ENCODE results near the gene UBE4B.

The UBE4B gene

GRCh38 chr1:10189659-10190058, 156.9 kb downstream of the UBE4B start:
- DNase-seq (no peak), ATAC-seq (ENCODE audit: insufficient read depth, low read depth) (peak; percentile 56; the same call in 2 of the 3 replicates)
- Histone ChIP-seq H3K4me3 (ENCODE audit: low read depth in 1 of 2, low read length in 2 of 2) (no peak overlapping the region), H3K36me3 (ENCODE audit: insufficient read depth, low read length) (no peaks in the 10 kb centered on the region), H3K27me3 (ENCODE audit: insufficient read depth, low read length, poor library complexity) (no peaks in the 10 kb centered on the region), H3K79me2 (ENCODE audit: insufficient read depth, low read length) (no peaks in the 10 kb centered on the region), H3K4me1 (ENCODE audit: insufficient read depth, low read length) (no peaks in the 10 kb centered on the region), H3K27ac (ENCODE audit: low read length) (no peak overlapping the region), H4K20me1 (ENCODE audit: insufficient read depth, low read length) (no peaks in the 10 kb centered on the region), H3K9ac (ENCODE audit: low read depth, low read length) (no peak overlapping the region), H2AFZ (ENCODE audit: low read depth, low read length) (0 out of 2 replicates have a peak overlapping the region, but pooled peaks have one; percentile 1), H3K4me2 (ENCODE audit: insufficient read depth, low read length) (no peak overlapping the region), H3K9me3 (ENCODE audit: insufficient read depth, low read length, severe bottlenecking) (no peaks in the 10 kb centered on the region)
- TF ChIP-seq EZH2 (IDR thresholded peaks at IDR 0.05; ENCODE audit: borderline replicate concordance, low read depth, low read length, severe bottlenecking) = no peak
- TF ChIP-seq CTCF (IDR thresholded peaks at IDR 0.05; ENCODE audit: borderline replicate concordance, extremely low read depth, low read length, poor library complexity, severe bottlenecking) = no peak

GRCh38 chr1:10192263-10192662, 159.5 kb downstream of the UBE4B start:
- H3K9me3 ChIP-seq (ENCODE audit: insufficient read depth, low read length, severe bottlenecking) = no peaks in the 10 kb centered on the region
- H3K79me2 ChIP-seq (ENCODE audit: insufficient read depth, low read length) = no peaks in the 10 kb centered on the region
- no peak overlapping the region for H3K9ac ChIP-seq (ENCODE audit: low read depth, low read length)
- H3K4me2 ChIP-seq (ENCODE audit: insufficient read depth, low read length) = no peak overlapping the region
- no peak for TF ChIP-seq CTCF (IDR thresholded peaks at IDR 0.05; ENCODE audit: borderline replicate concordance, extremely low read depth, low read length, poor library complexity, severe bottlenecking)
- no peak for TF ChIP-seq EZH2 (IDR thresholded peaks at IDR 0.05; ENCODE audit: borderline replicate concordance, low read depth, low read length, severe bottlenecking)
- H3K27me3 ChIP-seq (ENCODE audit: insufficient read depth, low read length, poor library complexity) = no peaks in the 10 kb centered on the region
- H3K27ac ChIP-seq (ENCODE audit: low read length) = no peak overlapping the region
- no peak for ATAC-seq (ENCODE audit: insufficient read depth, low read depth)
- no peaks in the 10 kb centered on the region for H3K36me3 ChIP-seq (ENCODE audit: insufficient read depth, low read length)
- H3K4me3 ChIP-seq (ENCODE audit: low read depth in 1 of 2, low read length in 2 of 2) = no peak overlapping the region
- no peaks in the 10 kb centered on the region for H3K4me1 ChIP-seq (ENCODE audit: insufficient read depth, low read length)
- DNase-seq = no peak
- H4K20me1 ChIP-seq (ENCODE audit: insufficient read depth, low read length) = no peaks in the 10 kb centered on the region
- H2AFZ ChIP-seq (ENCODE audit: low read depth, low read length) = no peak overlapping the region

GRCh38 chr1:10193288-10193687, 160.5 kb downstream of the UBE4B start:
- H3K4me2 ChIP-seq (ENCODE audit: insufficient read depth, low read length) = no peak overlapping the region
- H3K9me3 ChIP-seq (ENCODE audit: insufficient read depth, low read length, severe bottlenecking) = no peaks in the 10 kb centered on the region
- no peaks in the 10 kb centered on the region for H3K4me1 ChIP-seq (ENCODE audit: insufficient read depth, low read length)
- no peaks in the 10 kb centered on the region for H3K27me3 ChIP-seq (ENCODE audit: insufficient read depth, low read length, poor library complexity)
- H3K79me2 ChIP-seq (ENCODE audit: insufficient read depth, low read length) = no peaks in the 10 kb centered on the region
- no peaks in the 10 kb centered on the region for H4K20me1 ChIP-seq (ENCODE audit: insufficient read depth, low read length)
- H3K9ac ChIP-seq (ENCODE audit: low read depth, low read length) = no peak overlapping the region
- H3K4me3 ChIP-seq (ENCODE audit: low read depth in 1 of 2, low read length in 2 of 2) = no peak overlapping the region
- DNase-seq = no peak
- TF ChIP-seq CTCF (IDR thresholded peaks at IDR 0.05; ENCODE audit: borderline replicate concordance, extremely low read depth, low read length, poor library complexity, severe bottlenecking) (no peak), EZH2 (IDR thresholded peaks at IDR 0.05; ENCODE audit: borderline replicate concordance, low read depth, low read length, severe bottlenecking) (no peak)
- no peak for ATAC-seq (ENCODE audit: insufficient read depth, low read depth)
- H3K27ac ChIP-seq (ENCODE audit: low read length) = no peak overlapping the region
- H2AFZ ChIP-seq (ENCODE audit: low read depth, low read length) = no peak overlapping the region
- no peaks in the 10 kb centered on the region for H3K36me3 ChIP-seq (ENCODE audit: insufficient read depth, low read length)

- no peak overlapping the region for H3K9ac ChIP-seq (ENCODE audit: low read depth, low read length)
- no peaks in the 10 kb centered on the region for H3K79me2 ChIP-seq (ENCODE audit: insufficient read depth, low read length)
- no peaks in the 10 kb centered on the region for H4K20me1 ChIP-seq (ENCODE audit: insufficient read depth, low read length)
- H3K36me3 ChIP-seq (ENCODE audit: insufficient read depth, low read length) = no peaks in the 10 kb centered on the region
- no peak overlapping the region for H3K4me2 ChIP-seq (ENCODE audit: insufficient read depth, low read length)
- H3K4me3 ChIP-seq (ENCODE audit: low read depth in 1 of 2, low read length in 2 of 2) = no peak overlapping the region
- no peaks in the 10 kb centered on the region for H3K27me3 ChIP-seq (ENCODE audit: insufficient read depth, low read length, poor library complexity)
- no peak overlapping the region for H2AFZ ChIP-seq (ENCODE audit: low read depth, low read length)
- no peak overlapping the region for H3K27ac ChIP-seq (ENCODE audit: low read length)
- no peak for DNase-seq
- H3K9me3 ChIP-seq (ENCODE audit: insufficient read depth, low read length, severe bottlenecking) = no peaks in the 10 kb centered on the region
- no peak for TF ChIP-seq CTCF (IDR thresholded peaks at IDR 0.05; ENCODE audit: borderline replicate concordance, extremely low read depth, low read length, poor library complexity, severe bottlenecking)
- H3K4me1 ChIP-seq (ENCODE audit: insufficient read depth, low read length) = no peaks in the 10 kb centered on the region
- ATAC-seq (ENCODE audit: insufficient read depth, low read depth) = no peak
Observed at GRCh38 chr1:10195570-10195969, 162.8 kb downstream of the UBE4B start.

Measured in DND-41 (cell line).